Gastroesophageal sphincter (tissue), 4 donors: ENCODE results near the gene OR1I1. TPM values are rescaled to one million over a fixed set of nuclear protein-coding genes. Genes with fewer than 3 reads are reported as not detected.

ENCODE experiments used
- ATAC-seq: fragments of 150-250 bp; one replicate; pipeline ENCODE4 v1.9.1; 2016; ENCODE audit warnings: mild to moderate bottlenecking, moderate library complexity
- H3K27ac ChIP-seq, 4 donors: fragments of 200-600 bp; sonication (generic) in 3 of 4; 1 replicate in 3 of 4; 2 replicates in 1 of 4; pipeline ENCODE4 v1.5.1; 2016 to 2019
- H3K27me3 ChIP-seq: fragments of 200-600 bp; sonication (generic); one replicate; pipeline ENCODE4 v1.5.1; 2019
- H3K36me3 ChIP-seq, 2 donors: fragments of 200-600 bp; sonication (generic); one replicate each; pipeline ENCODE4 v1.5.1; 2019; ENCODE audit warnings: control low read depth in 1 of 2
- H3K4me1 ChIP-seq, 3 donors: fragments of 200-600 bp; sonication (generic); 1 replicate in 2 of 3; 2 replicates in 1 of 3; pipeline ENCODE4 v1.5.1; 2016 to 2019; ENCODE audit warnings: control low read depth in 2 of 3
- H3K4me3 ChIP-seq, 2 donors: fragments of 200-600 bp; sonication (generic); one replicate each; pipeline ENCODE4 v1.5.1; 2019; ENCODE audit warnings: mild to moderate bottlenecking in 1 of 2, moderate library complexity in 1 of 2
- H3K9me3 ChIP-seq, 3 donors: fragments of 200-600 bp; sonication (generic); one replicate each; pipeline ENCODE4 v1.5.1; 2017 to 2019; ENCODE audit warnings: control low read depth in 2 of 3
- CTCF ChIP-seq, 4 experiments: fragments of 200-600 bp in 2 of 4; fragments of 450-650 bp in 2 of 4; sonication (generic) in 1 of 4; IDR thresholded peaks; one replicate each; pipeline ENCODE4 v1.5.1; 2017 to 2019; ENCODE audit warnings: antibody characterized with exemption in 4 of 4, mild to moderate bottlenecking in 2 of 4, moderate library complexity in 2 of 4
- EP300 ChIP-seq: sonication (generic); formaldehyde crosslinking; IDR thresholded peaks from one replicate; pipeline ENCODE4 v1.6.1; 2017; ENCODE audit warnings: antibody characterized with exemption, mild to moderate bottlenecking
- POLR2A ChIP-seq, 2 donors: fragments of 450-650 bp; IDR thresholded peaks; one replicate each; pipeline ENCODE4 v1.6.1; 2017; ENCODE audit warnings: antibody characterized with exemption in 2 of 2, mild to moderate bottlenecking in 2 of 2, moderate library complexity in 1 of 2
- POLR2AphosphoS5 ChIP-seq: sonication (generic); formaldehyde crosslinking; IDR thresholded peaks from one replicate; pipeline ENCODE4 v1.6.1; 2017; ENCODE audit warnings: antibody characterized with exemption
- WGBS, 2 donors: methylation state at CpG; one replicate each; pipeline ENCODE4 v1.1.5; 2018; ENCODE audit warnings: low coverage in 1 of 2; 5-methylcytosine and 5-hydroxymethylcytosine counted together
- total RNA-seq, 4 donors: library from RNA; depleted of rRNA; stranded (reverse); fragments of >200 nt; gene quantifications; one replicate each; pipeline ENCODE4 v1.1.0, GENCODE V29; 2016

OR1I1 gene
- total RNA-seq, 4 donors from 2014 or later = not detected

- Histone ChIP-seq H3K36me3 (peaks cover 0 to 83% of the 10 kb centered on the region in 2 donors), H3K27me3 (no peaks in the 10 kb centered on the region), H3K4me1 (peaks cover 0 to 41% (median 11%) of the 10 kb centered on the region in 3 donors), H3K4me3 (no peak overlapping the region), H3K27ac (no peak overlapping the region), H3K9me3 (no peaks in the 10 kb centered on the region)
- ATAC-seq = no peak
- 89% methylated on average over 1 of the region's 1 CpG; no CpG with 5 or more reads in 1 of the 2 donors for WGBS, 2 donors
- TF ChIP-seq EP300 (no peak), CTCF (IDR thresholded peaks at IDR 0.05) (no peak), POLR2A (IDR thresholded peaks at IDR 0.05) (no peak), POLR2AphosphoS5 (no peak)
Observed at GRCh38 chr19:15111758-15112157, 29.7 kb downstream of the OR1I1 start.

GRCh38 chr19:15112385-15112784 is 30.4 kb downstream of the OR1I1 start:
- no peak for ATAC-seq
- Histone ChIP-seq H3K4me1 (peaks cover 0 to 39% (median 11%) of the 10 kb centered on the region in 3 donors), H3K27me3 (no peaks in the 10 kb centered on the region), H3K4me3 (no peak overlapping the region), H3K27ac (no peak overlapping the region), H3K36me3 (peaks cover 0 to 89% of the 10 kb centered on the region in 2 donors), H3K9me3 (no peaks in the 10 kb centered on the region)
- 60 to 70% methylated on average over 1 to 8 of the region's 11 CpGs for WGBS, 2 donors
- TF ChIP-seq EP300 (no peak), POLR2AphosphoS5 (no peak), CTCF (IDR thresholded peaks at IDR 0.05) (no peak), POLR2A (IDR thresholded peaks at IDR 0.05) (no peak)

- H3K4me1 ChIP-seq = peaks cover 0 to 30% (median 11%) of the 10 kb centered on the region in 3 donors
- WGBS, 2 donors = 75 to 100% methylated on average over 3 to 4 of the region's 58 CpGs
- TF ChIP-seq POLR2AphosphoS5 = no peak
- TF ChIP-seq POLR2A (IDR thresholded peaks at IDR 0.05) = no peak
- TF ChIP-seq CTCF (IDR thresholded peaks at IDR 0.05) = no peak
- TF ChIP-seq EP300 = no peak
- H3K27ac ChIP-seq = peak overlapping the region in 3 of 4 donors; percentile 65 to 71 (median 69)
- H3K27me3 ChIP-seq = no peaks in the 10 kb centered on the region
- H3K36me3 ChIP-seq = peaks cover 0 to 100% of the 10 kb centered on the region in 2 donors
- no peak overlapping the region for H3K4me3 ChIP-seq
- no peaks in the 10 kb centered on the region for H3K9me3 ChIP-seq
- no peak for ATAC-seq
Observed at GRCh38 chr19:15113245-15114152, 31.5 kb downstream of the OR1I1 start.

DNA sequence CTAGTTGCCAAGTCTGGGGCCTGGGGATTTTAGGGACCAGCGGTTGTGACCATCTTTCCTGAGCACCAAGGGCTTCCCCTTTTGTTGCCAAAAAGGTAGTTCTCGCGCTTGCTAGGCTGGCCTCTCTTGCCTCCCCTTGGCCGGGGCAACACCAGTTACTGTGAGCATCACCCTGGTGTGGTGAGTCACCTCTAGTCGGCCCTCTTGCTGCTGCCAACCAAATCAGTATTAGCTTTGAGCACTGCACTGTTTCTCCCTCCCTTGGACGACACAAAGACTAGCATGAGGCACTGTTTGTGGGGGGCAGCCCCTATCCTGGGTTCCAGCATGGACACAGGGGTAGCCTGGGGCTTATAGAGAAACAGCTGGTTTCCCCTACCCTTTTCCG is 32.1 kb downstream of the OR1I1 start:
- H3K27ac ChIP-seq = peak overlapping the region in 3 of 4 donors; percentile 65 to 71 (median 69)
- peaks cover 0 to 100% of the 10 kb centered on the region in 2 donors for H3K36me3 ChIP-seq
- H3K9me3 ChIP-seq = no peaks in the 10 kb centered on the region
- ATAC-seq = no peak
- TF ChIP-seq CTCF (IDR thresholded peaks at IDR 0.05) (no peak), POLR2AphosphoS5 (no peak), EP300 (no peak), POLR2A (IDR thresholded peaks at IDR 0.05) (no peak)
- H3K4me3 ChIP-seq = no peak overlapping the region
- peaks cover 0 to 24% (median 6%) of the 10 kb centered on the region in 3 donors for H3K4me1 ChIP-seq
- 54% methylated on average over 2 of the region's 7 CpGs; no CpG with 5 or more reads in 1 of the 2 donors for WGBS, 2 donors
- no peaks in the 10 kb centered on the region for H3K27me3 ChIP-seq
